ENCODE measurements around the gene ABTB2. TPM values are rescaled to one million over a fixed set of nuclear protein-coding genes. Genes with fewer than 3 reads are reported as not detected.

ABTB2 gene
- total and polyA plus RNA-seq, 2 experiments from 2014 or later, result 12.4 to 14.3 TPM

GRCh38 chr11:34252651-34253050, 105.2 kb downstream of the ABTB2 start:
- TF ChIP-seq CTCF (IDR thresholded peaks at IDR 0.05; ENCODE audit: poor library complexity), result no peak
- no peak for TF ChIP-seq EZH2 (IDR thresholded peaks at IDR 0.05; ENCODE audit: borderline replicate concordance)
- no peak for TF ChIP-seq EZH2phosphoT487 (IDR thresholded peaks at IDR 0.05; ENCODE audit: low read depth, severe bottlenecking, unreplicated experiment)
- no peak overlapping the region for H3K27ac ChIP-seq

GRCh38 chr11:34252015-34252414, 105.8 kb downstream of the ABTB2 start:
- no peak for DNase-seq (ENCODE audit: low spot score)
- H3K4me3 ChIP-seq, result no peak overlapping the region
- no peaks in the 10 kb centered on the region for H3K9me2 ChIP-seq (replicated peaks; ENCODE audit: insufficient read depth)
- no peaks in the 10 kb centered on the region for H3K9me3 ChIP-seq (ENCODE audit: low read depth)
- no peaks in the 10 kb centered on the region for H3K27me3 ChIP-seq
- no peak overlapping the region for H2AFZ ChIP-seq
- peaks cover 37% of the 10 kb centered on the region for H3K79me2 ChIP-seq
- H3K4me1 ChIP-seq (ENCODE audit: insufficient read depth), result peaks cover 7% of the 10 kb centered on the region
- H3K27ac ChIP-seq, result no peak overlapping the region
- no peak for TF ChIP-seq EZH2phosphoT487 (IDR thresholded peaks at IDR 0.05; ENCODE audit: low read depth, severe bottlenecking, unreplicated experiment)
- no peak for TF ChIP-seq CTCF (IDR thresholded peaks at IDR 0.05; ENCODE audit: poor library complexity)
- TF ChIP-seq EZH2 (IDR thresholded peaks at IDR 0.05; ENCODE audit: borderline replicate concordance), result no peak
- no peak overlapping the region for H3K4me2 ChIP-seq
- H3K36me3 ChIP-seq (replicated peaks; ENCODE audit: insufficient read depth, low read depth), result no peaks in the 10 kb centered on the region
- WGBS (ENCODE audit: low lambda C conversion rate, missing lambda C conversion rate), result 83% methylated on average over 7 of the region's 7 CpGs
- H4K20me1 ChIP-seq (ENCODE audit: insufficient read depth, poor library complexity, severe bottlenecking), result peaks cover 4% of the 10 kb centered on the region

More at GRCh38 chr11:34252651-34253050, 105.2 kb downstream of the ABTB2 start:
- no peak for DNase-seq (ENCODE audit: low spot score)
- Histone ChIP-seq H3K27me3 (no peaks in the 10 kb centered on the region), H2AFZ (no peak overlapping the region), H3K36me3 (replicated peaks; ENCODE audit: insufficient read depth, low read depth) (no peaks in the 10 kb centered on the region), H3K4me2 (no peak overlapping the region), H3K79me2 (peaks cover 35% of the 10 kb centered on the region), H3K4me1 (ENCODE audit: insufficient read depth) (peaks cover 7% of the 10 kb centered on the region), H4K20me1 (ENCODE audit: insufficient read depth, poor library complexity, severe bottlenecking) (peaks cover 5% of the 10 kb centered on the region), H3K9me2 (replicated peaks; ENCODE audit: insufficient read depth) (no peaks in the 10 kb centered on the region), H3K4me3 (no peak overlapping the region), H3K9me3 (ENCODE audit: low read depth) (no peaks in the 10 kb centered on the region)
- WGBS (ENCODE audit: low lambda C conversion rate, missing lambda C conversion rate), result 93% methylated on average over 3 of the region's 3 CpGs

GRCh38 chr11:34251589-34251980, 106.2 kb downstream of the ABTB2 start:
- Histone ChIP-seq H3K4me3 (no peak overlapping the region), H4K20me1 (ENCODE audit: insufficient read depth, poor library complexity, severe bottlenecking) (no peaks in the 10 kb centered on the region), H3K9me2 (replicated peaks; ENCODE audit: insufficient read depth) (no peaks in the 10 kb centered on the region), H2AFZ (no peak overlapping the region), H3K4me2 (no peak overlapping the region), H3K36me3 (replicated peaks; ENCODE audit: insufficient read depth, low read depth) (no peaks in the 10 kb centered on the region), H3K9me3 (ENCODE audit: low read depth) (no peaks in the 10 kb centered on the region), H3K4me1 (ENCODE audit: insufficient read depth) (peaks cover 7% of the 10 kb centered on the region), H3K27me3 (no peaks in the 10 kb centered on the region), H3K27ac (no peak overlapping the region), H3K79me2 (peaks cover 34% of the 10 kb centered on the region)
- WGBS (ENCODE audit: low lambda C conversion rate, missing lambda C conversion rate), result 60% methylated on average over 3 of the region's 3 CpGs
- DNase-seq (ENCODE audit: low spot score), result no peak
- TF ChIP-seq EZH2phosphoT487 (IDR thresholded peaks at IDR 0.05; ENCODE audit: low read depth, severe bottlenecking, unreplicated experiment), result no peak
- TF ChIP-seq EZH2 (IDR thresholded peaks at IDR 0.05; ENCODE audit: borderline replicate concordance), result no peak
- TF ChIP-seq CTCF (IDR thresholded peaks at IDR 0.05; ENCODE audit: poor library complexity), result no peak
